Mesenteric fat pad (tissue), 1 donor: ENCODE data around the gene SCO2. TPM values are rescaled to one million over a fixed set of nuclear protein-coding genes. Genes with fewer than 3 reads are reported as not detected.
A peak's percentile ranks its signal among the peaks of the same experiment; 100 is the strongest.
"Not testable (repeated sequence)": the region's sequence is repeated elsewhere in the genome, so short reads cannot be mapped to it uniquely, and the experiment has no call there.

Experiments used
- DNase-seq: peaks from one replicate; pipeline ENCODE4 v3.0.0-alpha.2; 2020; ENCODE audit warnings: low spot score
- total RNA-seq: library from RNA; stranded (reverse); fragmentation: NEBNext Ultra II Directional; extraction: Animal tissue kit (Norgen Biotek cat#: 25700); gene quantifications from one replicate; pipeline ENCODE4 v1.2.1, GENCODE V29; 2021
- donor health status: DM: yes; HTN: yes; CAD: no.

Gene SCO2
- total RNA-seq, 1 donor from 2014 or later: 9.6 TPM

- no peak for DNase-seq
Observed at GRCh38 chr22:50551160-50551752, 25.9 kb upstream of the SCO2 start.

GRCh38 chr22:50550395-50550794, 25.0 kb upstream of the SCO2 start:
- no peak for DNase-seq

- no peak for DNase-seq
Observed at GRCh38 chr22:50548921-50549790, 23.8 kb upstream of the SCO2 start.

- no peak for DNase-seq
Observed at GRCh38 chr22:50548040-50548920, 22.9 kb upstream of the SCO2 start.

- DNase-seq: no peak
Observed at GRCh38 chr22:50547263-50547985, 22.0 kb upstream of the SCO2 start.

GRCh38 chr22:50546326-50547262, 21.2 kb upstream of the SCO2 start:
- DNase-seq: no peak

GRCh38 chr22:50545522-50546325, 20.3 kb upstream of the SCO2 start, which contains the start of gene KLHDC7B:
Gene KLHDC7B (plus strand): TSS chr22:50545899. CDS start chr22:50546244, 345 bp downstream.
- DNase-seq: no peak

- no peak for DNase-seq
Observed at GRCh38 chr22:50544746-50545253, 19.4 kb upstream of the SCO2 start.

- peak; percentile 94 for DNase-seq
Observed at GRCh38 chr22:50544078-50544745, 18.8 kb upstream of the SCO2 start.

GRCh38 chr22:50542416-50542927, 17.1 kb upstream of the SCO2 start:
- no peak for DNase-seq

- DNase-seq: not testable (repeated sequence)
Observed at GRCh38 chr22:50541667-50542026, 16.2 kb upstream of the SCO2 start.

GRCh38 chr22:50540381-50540780, 15.0 kb upstream of the SCO2 start:
- no peak for DNase-seq

- DNase-seq: no peak
Observed at GRCh38 chr22:50537765-50538164, 12.4 kb upstream of the SCO2 start.

GRCh38 chr22:50536226-50536625, 10.8 kb upstream of the SCO2 start:
- no peak for DNase-seq

- no peak for DNase-seq
Observed at GRCh38 chr22:50535113-50535512, 9.7 kb upstream of the SCO2 start.

- not testable (repeated sequence) for DNase-seq
Observed at GRCh38 chr22:50533856-50534711, 8.7 kb upstream of the SCO2 start.
